Psoas muscle (tissue), 8 donors: Measurements from ENCODE around the gene ATP5PB. TPM values are rescaled to one million over a fixed set of nuclear protein-coding genes. Genes with fewer than 3 reads are reported as not detected.
A peak's percentile ranks its signal among the peaks of the same experiment; 100 is the strongest.

Experiments used
- ATAC-seq, 4 donors: fragments of 200-7000 bp; cut with Tn5 transposase; one replicate each; pipeline ENCODE4 v1.9.1; 2020; ENCODE audit warnings: moderate library complexity in 3 of 4, mild to moderate bottlenecking in 2 of 4
- DNase-seq, 2 donors: peaks; one replicate each; pipeline ENCODE4 v3.0.0-alpha.2; 2020
- H3K27ac ChIP-seq: fragments of 200-600 bp; one replicate; pipeline ENCODE4 v1.8.0; 2022
- H3K27me3 ChIP-seq, 3 donors: fragments of 200-600 bp in 1 of 3; one replicate each; pipeline versions ENCODE4 v1.6.1 to v1.8.0; 2013 to 2022; ENCODE audit warnings: low read length in 2 of 3, mild to moderate bottlenecking in 2 of 3, moderate library complexity in 1 of 3; ENCODE audit not compliant: insufficient read depth in 3 of 3
- H3K36me3 ChIP-seq, 2 donors: fragments of 200-600 bp in 1 of 2; one replicate each; pipeline versions ENCODE4 v1.6.1 to v1.8.0; 2013 to 2022; ENCODE audit warnings: low read depth in 1 of 2, mild to moderate bottlenecking in 1 of 2, moderate library complexity in 1 of 2; ENCODE audit not compliant: insufficient read depth in 1 of 2
- H3K4me1 ChIP-seq: fragments of 200-600 bp; one replicate; pipeline ENCODE4 v1.8.0; 2022
- H3K4me3 ChIP-seq: fragments of 200-600 bp; one replicate; pipeline ENCODE4 v1.8.0; 2022; ENCODE audit warnings: mild to moderate bottlenecking
- H3K9me3 ChIP-seq: fragments of 200-600 bp; one replicate; pipeline ENCODE4 v1.8.0; 2022
- WGBS, 3 donors: extraction: QIAGEN DNeasy Blood & Tissue Kit; methylation state at CpG; one replicate each; pipeline versions ENCODE4 v1.1.6 to v1.1.7; 2013; 5-methylcytosine and 5-hydroxymethylcytosine counted together
- intact Hi-C, 2 donors: fragments of 100-400 bp; cut with DNase I; formaldehyde crosslinking; loops; one replicate each; pipeline versions ENCODE4 v1.11.0 to v1.14.2; 2022
- polyA plus RNA-seq, 3 donors: library from polyadenylated mRNA; stranded (reverse); fragments of 200-250 nt; gene quantifications; one replicate each; pipeline ENCODE4 v1.2.3, GENCODE V29; 2013
- total RNA-seq, 4 donors: library from RNA; stranded (reverse); fragmentation: NEBNext Ultra II Directional in 2 of 4; extraction: Animal tissue kit (Norgen Biotek cat#: 25700) in 2 of 4; gene quantifications; one replicate each; pipeline versions ENCODE4 v1.2.1 to v1.2.4, GENCODE V29; 2021 to 2023
- TF ChIP-seq, protein P1 (sequence below): fragments of 200-600 bp; IDR thresholded peaks from one replicate; pipeline ENCODE4 v1.8.0; 2022; ENCODE audit warnings: antibody characterized with exemption
- donor health status: healthy with polysubstance abuse.
- donor health status: DM: no; HTN: no; CAD: no; lungs with moderate emphysema.
- donor health status: Bipolar disorder and iron deficiency.
- donor health status: healthy.
- donor health status: DM: yes; HTN: yes; CAD: no.
- donor health status: DM: no; HTN: no; CAD: no.
- donor health status: DM: no; HTN: no; CAD: no.
- donor health status: DM: yes; HTN: yes; CAD: no.

ATP5PB gene
- total and polyA plus RNA-seq, 7 donors = 272 to 649 (median 428) TPM

DNA sequence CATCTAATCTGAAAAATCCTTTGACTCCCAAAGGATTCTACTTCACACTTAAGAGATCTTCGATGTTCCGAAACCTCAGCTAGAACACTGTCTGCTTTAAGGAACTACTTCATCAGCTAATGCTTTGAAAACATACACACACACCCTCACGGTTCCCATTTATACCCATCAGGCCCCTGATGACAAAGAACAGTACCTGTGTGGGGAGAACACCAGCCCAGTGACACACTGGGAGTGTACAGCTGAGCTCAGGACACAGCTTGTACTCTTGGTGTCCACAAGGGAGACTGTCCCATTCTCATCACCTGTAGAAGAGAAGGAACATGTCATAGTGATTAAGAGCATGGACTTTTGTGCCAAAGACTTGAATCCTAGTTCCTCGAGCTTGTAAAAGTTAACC is 6.8 kb upstream of the ATP5PB start:
- intact Hi-C loops = loop anchor here (5.0 to 10.0 kb wide), 3 partner anchors 60 to 1098 kb away; partner anchors contain the start of genes ADORA3 (in 1 of the 2), CEPT1 (in 1 of the 2), DRAM2 (in 1 of the 2) and TMIGD3 (in 1 of the 2)

DNA sequence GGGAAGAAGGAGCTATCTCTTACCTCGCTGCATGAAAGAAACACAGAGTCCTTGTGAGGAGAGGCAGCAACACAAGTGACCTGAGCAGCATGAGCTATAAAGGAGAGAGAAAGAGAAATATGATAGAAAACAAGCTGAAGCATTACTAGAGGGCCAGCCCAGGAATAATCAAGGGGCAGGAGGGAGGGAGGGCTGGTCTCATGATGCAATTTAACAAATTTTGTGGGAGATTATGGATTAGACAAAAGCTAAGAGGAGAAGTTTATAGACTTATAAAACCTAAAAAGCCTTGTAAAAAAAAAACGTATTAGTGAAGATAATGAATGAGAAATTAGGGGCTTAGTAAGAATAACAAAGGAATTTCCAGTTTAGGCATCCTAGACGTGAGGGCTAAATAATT is 5.2 kb upstream of the ATP5PB start:
- whole genome bisulfite sequencing, 3 donors = 74 to 98% (median 78%) methylated on average over 3 of the region's 3 CpGs
- Histone ChIP-seq H3K4me3 (no peak overlapping the region), H3K27ac (no peak overlapping the region), H3K4me1 (peaks cover 7% of the 10 kb centered on the region), H3K27me3 (no peaks in the 10 kb centered on the region), H3K36me3 (peaks cover 26 to 83% of the 10 kb centered on the region in 2 donors), H3K9me3 (no peaks in the 10 kb centered on the region)
- intact Hi-C loops = loop anchor here (5.0 to 10.0 kb wide), 3 partner anchors 58 to 1099 kb away; partner anchors contain the start of genes ADORA3 (in 1 of the 2), CEPT1 (in 1 of the 2), DRAM2 (in 1 of the 2) and TMIGD3 (in 1 of the 2)
- no peak for DNase-seq
- TF ChIP-seq, protein P1, sequence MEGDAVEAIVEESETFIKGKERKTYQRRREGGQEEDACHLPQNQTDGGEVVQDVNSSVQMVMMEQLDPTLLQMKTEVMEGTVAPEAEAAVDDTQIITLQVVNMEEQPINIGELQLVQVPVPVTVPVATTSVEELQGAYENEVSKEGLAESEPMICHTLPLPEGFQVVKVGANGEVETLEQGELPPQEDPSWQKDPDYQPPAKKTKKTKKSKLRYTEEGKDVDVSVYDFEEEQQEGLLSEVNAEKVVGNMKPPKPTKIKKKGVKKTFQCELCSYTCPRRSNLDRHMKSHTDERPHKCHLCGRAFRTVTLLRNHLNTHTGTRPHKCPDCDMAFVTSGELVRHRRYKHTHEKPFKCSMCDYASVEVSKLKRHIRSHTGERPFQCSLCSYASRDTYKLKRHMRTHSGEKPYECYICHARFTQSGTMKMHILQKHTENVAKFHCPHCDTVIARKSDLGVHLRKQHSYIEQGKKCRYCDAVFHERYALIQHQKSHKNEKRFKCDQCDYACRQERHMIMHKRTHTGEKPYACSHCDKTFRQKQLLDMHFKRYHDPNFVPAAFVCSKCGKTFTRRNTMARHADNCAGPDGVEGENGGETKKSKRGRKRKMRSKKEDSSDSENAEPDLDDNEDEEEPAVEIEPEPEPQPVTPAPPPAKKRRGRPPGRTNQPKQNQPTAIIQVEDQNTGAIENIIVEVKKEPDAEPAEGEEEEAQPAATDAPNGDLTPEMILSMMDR = no peak
- ATAC-seq = no peak

More for the DNA sequence above, 6.8 kb upstream of the ATP5PB start:
- ATAC-seq = no peak
- TF ChIP-seq, protein P1 = no peak
- no peaks in the 10 kb centered on the region for H3K27me3 ChIP-seq
- no peaks in the 10 kb centered on the region for H3K4me1 ChIP-seq
- DNase-seq = no peak
- 80 to 85% (median 82%) methylated on average over 4 of the region's 4 CpGs for WGBS, 3 donors
- peaks cover 26 to 99% of the 10 kb centered on the region in 2 donors for H3K36me3 ChIP-seq
- H3K9me3 ChIP-seq = no peaks in the 10 kb centered on the region
- H3K27ac ChIP-seq = no peak overlapping the region
- no peak overlapping the region for H3K4me3 ChIP-seq

DNA sequence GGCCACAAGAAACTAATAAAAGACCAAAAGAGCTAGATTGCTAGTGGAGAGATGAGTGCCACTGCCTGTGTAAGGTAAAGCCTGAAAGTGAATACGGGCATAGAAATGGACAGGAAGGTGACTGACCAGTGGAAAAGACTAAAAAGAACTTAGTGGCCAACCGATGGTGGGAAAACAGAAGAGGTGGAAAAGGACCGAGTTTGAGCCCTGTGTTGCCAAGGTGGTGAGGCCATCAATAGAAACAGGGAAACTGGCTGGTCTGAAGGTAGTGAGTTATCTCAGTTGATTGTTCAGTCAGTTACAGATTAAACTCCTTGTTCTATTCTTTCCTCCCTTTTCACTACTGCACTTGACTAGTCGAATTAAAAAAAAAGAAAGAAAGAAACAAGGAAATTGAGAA is 2.7 kb upstream of the ATP5PB start:
- no peaks in the 10 kb centered on the region for H3K27me3 ChIP-seq
- 92 to 94% (median 94%) methylated on average over 4 of the region's 4 CpGs for WGBS, 3 donors
- DNase-seq (no peak), ATAC-seq (no peak)
- peaks cover 16 to 67% of the 10 kb centered on the region in 2 donors for H3K36me3 ChIP-seq
- no peak overlapping the region for H3K4me3 ChIP-seq
- peaks cover 22% of the 10 kb centered on the region for H3K4me1 ChIP-seq
- H3K27ac ChIP-seq = no peak overlapping the region
- intact Hi-C loops = loop anchor here (5.0 to 10.0 kb wide), 3 partner anchors 302 to 1102 kb away; partner anchors contain the start of genes CEPT1 (in 2 of the 2) and DRAM2 (in 2 of the 2)
- H3K9me3 ChIP-seq = no peaks in the 10 kb centered on the region
- TF ChIP-seq, protein P1 = no peak

DNA sequence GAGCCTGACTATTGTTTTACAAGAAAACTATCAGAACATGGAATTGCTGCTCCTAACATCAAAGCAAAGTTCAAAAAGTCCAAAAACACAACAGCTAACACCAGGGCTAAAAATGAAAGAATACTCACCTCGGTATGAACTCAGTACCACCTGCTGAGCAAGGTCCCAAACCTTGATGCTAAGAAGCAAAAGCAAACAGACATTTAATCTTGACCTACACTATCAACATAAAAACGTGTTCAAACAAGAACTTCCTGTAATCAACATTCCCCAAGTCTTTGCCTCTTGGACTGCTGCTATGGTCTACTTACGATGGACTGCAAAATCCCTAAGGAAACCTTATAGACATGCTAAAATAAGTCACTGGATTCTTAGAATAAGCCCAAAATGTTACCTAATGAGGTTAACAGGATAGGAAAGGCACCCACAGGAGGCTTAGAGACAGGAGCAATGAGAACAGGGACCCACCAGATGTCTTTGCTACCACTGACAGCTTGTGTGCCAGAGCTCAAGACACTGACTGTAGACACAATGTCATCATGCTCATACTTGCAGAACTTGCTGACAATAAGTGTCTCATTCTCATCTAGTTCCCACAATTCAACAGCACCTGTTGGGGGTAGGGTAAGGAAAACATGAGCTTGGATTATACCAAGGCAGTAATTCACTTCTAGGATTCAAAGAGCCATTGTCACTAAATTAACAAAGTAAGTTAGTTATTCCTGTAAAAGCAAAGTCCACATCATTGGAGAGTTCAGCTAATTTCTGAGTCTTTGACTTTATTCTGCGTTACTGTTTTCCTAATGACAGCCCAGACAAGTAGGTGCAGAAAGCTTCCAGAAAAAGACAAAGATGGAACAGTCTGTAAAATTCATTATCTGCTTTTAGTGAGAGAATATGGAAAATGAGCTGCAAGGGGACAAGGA is 2.0 kb upstream of the ATP5PB start:
- H3K27me3 ChIP-seq = no peaks in the 10 kb centered on the region
- intact Hi-C loops = loop anchor here (5.0 to 10.0 kb wide), 3 partner anchors 302 to 1102 kb away; partner anchors contain the start of genes CEPT1 (in 2 of the 2) and DRAM2 (in 2 of the 2)
- no peak for DNase-seq
- H3K27ac ChIP-seq = no peak overlapping the region
- H3K4me3 ChIP-seq = peak overlapping the region; percentile 86
- no peaks in the 10 kb centered on the region for H3K9me3 ChIP-seq
- peaks cover 29% of the 10 kb centered on the region for H3K4me1 ChIP-seq
- H3K36me3 ChIP-seq = peaks cover 13 to 60% of the 10 kb centered on the region in 2 donors
- WGBS, 3 donors = 70 to 72% (median 71%) methylated on average over 4 of the region's 4 CpGs
- ATAC-seq = no peak
- TF ChIP-seq, protein P1 = no peak
